ENCODE results near the gene GFRA4.

The GFRA4 gene

GRCh38 chr20:3674447-3674846 is 11.2 kb upstream of the GFRA4 start:
- DNase-seq (ENCODE audit: low spot score), result no peak

DNA sequence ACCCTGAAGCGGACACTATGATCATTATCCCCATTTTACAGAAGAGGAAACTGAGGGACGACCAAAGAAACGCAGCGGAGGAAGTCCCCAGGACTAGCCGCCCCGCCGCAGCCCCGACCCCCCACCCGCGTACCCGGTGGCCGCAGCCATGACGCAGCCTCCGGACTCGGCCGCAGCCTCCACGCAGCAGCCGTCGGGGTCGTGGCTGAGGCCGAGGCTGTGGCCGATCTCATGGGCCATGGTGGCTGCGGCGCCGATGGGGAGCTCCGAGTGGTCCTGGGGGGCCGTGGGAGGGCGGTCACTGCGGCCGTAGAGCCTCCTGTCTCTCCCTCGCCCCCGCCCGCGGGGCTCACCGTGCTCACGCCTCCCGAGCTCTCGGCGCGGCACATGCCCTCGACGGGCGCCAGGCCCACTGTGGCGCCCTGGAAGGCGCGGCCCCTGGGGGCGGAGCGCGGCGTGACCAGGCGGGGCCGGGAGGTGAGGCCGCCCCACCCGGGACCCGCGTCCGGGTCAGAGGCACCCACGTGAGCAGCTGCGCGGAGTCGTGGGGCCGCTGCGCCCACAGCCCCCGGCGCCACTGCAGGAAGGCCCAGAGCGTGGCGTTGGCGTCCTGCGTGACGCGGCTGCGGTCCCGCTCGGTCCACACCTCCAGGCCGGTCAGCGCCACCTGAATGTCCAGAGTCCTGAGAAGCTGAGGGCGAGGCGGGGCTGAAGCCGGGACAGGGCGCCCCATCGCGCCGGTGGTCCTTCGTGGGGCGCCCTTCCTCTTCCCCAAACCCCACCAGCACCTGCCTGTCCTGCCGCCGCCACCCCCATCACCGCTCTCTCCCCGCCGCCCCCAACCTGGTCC is 10.2 kb upstream of the GFRA4 start:
- no peak for DNase-seq (ENCODE audit: low spot score)

DNA sequence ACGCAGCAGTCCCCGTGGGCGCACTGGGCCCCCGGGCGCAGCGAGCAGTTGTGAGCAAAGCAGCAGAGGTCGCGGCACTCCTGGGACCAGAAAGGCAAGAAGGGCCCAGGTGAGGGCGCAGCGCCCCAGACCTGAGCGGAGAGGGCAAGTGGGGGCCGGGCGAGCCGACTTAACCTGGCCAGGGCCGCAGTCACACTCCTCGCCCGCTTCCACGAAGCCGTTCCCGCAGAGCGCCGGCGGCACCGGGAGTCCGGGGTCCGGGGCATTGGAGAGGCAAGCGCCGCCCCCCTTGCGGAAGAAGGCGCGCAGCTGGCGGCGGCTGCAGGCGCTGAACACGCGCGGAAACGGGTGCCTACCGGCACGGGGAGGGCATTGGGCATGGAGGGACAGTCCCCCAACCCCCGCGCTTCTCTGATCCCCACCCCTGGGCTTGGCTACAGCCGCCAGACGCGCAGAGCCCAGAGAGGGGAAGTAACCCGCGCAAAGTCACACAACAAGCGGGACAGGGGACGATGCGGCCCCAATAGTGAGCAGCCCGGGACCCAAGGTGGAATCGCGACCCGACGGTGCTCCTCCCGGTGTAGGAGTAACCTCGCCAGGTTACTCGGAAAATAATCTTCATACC is 9.5 kb upstream of the GFRA4 start:
- no peak for DNase-seq (ENCODE audit: low spot score)

GRCh38 chr20:3671986-3672546 is 8.9 kb upstream of the GFRA4 start:
- DNase-seq (ENCODE audit: low spot score), result no peak

DNA sequence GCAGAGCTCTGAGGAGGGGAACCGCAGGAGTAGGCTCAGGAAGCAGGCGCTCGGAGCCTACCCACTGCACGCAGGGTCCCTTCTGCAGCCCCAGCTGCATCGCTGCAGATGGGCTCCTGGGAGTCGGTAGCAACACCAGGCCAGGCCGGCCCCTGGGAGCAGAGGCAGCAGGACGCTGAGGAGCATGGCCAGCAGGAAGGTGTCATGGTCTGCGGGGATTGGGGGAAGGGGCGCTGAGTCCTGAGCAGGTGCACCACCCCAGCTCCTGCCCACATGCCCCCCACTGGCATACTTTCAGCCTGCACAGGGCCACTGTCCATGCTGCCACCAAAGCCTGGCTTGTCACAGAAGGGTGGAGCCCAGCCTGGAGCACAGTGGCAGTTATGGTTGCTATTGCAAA is 7.7 kb upstream of the GFRA4 start:
- DNase-seq (ENCODE audit: low spot score), result no peak

DNA sequence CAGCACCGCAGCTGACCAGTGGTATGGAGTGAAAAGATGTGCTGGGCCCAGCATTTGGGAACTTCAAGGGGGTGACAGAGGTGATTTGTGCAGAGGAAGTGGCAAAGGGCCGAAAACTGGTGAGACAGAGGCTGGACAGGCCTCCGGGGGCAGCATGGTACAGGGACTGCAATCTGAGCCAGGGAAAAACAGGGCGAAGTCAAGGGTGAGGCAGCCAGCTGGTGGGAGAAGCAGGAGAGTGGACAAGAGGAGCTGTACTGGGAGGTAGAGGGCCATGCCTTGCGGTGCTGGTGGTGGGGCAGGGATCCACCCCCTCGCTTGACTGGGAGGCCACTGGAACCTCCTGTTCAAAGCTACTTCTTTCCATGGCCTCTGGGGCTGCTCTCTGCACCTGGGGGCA is 7.3 kb upstream of the GFRA4 start:
- DNase-seq (ENCODE audit: low spot score), result peak; percentile 48

DNA sequence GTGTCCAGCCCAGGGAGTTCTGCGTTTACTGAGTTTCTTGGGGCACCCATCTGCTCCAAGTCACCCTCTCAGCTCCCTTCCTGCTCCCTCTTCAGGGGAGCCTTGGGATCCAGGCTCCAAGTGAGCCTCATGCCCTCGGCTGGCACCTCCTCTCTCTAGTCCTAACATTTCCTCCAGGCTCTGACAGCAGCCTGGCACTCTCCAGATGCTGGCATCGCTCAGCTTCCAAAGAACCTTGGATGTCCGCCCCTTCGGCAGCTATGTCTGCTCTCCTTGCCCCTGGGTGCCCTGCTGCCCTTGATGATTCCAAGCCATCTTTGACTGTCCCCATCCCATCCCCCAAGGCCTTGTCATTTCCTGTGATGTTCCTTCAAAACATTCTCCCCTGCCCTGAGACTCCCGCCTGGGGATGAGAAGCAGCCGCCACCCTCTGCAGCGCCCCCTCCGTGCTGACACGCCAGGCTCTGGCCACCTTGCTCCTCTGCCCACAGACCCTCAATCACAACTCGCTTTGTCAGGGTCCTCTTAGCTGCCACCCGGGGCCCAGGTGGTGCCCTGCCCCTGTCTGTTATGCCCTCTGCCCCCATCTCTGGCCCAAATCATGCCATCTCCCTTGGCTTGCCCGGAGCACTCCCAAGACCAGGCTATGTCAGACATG is 6.6 kb upstream of the GFRA4 start:
- DNase-seq (ENCODE audit: low spot score), result no peak

DNA sequence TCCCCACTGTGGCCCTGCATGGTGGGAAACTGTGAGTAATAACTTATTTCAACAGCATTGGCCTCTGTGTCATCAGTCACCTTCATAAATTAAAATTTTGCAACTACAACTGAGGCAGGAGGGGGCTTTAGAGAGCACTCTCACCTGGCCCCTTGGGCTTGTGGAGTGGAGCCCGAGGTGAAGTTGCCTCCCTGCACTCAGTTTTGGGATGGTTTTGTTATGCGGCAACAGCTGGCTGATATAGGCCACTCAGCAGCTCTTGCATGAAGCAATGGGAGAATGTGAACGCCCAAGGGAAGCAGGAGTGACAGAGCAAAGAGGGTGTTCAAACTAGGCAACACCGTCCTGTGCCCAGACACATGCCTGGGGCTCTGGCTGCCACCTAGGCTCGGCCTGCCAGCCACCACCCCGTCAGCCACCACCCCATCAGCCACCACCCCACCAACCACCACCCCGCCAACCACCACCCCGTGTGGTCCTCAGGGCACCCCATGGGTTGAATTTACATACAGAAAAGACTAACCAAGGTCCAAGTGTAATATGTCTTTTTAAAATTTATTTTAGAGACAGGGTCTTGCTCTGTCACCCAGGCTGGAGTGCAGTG is 4.3 kb upstream of the GFRA4 start:
- DNase-seq (ENCODE audit: low spot score), result no peak

DNA sequence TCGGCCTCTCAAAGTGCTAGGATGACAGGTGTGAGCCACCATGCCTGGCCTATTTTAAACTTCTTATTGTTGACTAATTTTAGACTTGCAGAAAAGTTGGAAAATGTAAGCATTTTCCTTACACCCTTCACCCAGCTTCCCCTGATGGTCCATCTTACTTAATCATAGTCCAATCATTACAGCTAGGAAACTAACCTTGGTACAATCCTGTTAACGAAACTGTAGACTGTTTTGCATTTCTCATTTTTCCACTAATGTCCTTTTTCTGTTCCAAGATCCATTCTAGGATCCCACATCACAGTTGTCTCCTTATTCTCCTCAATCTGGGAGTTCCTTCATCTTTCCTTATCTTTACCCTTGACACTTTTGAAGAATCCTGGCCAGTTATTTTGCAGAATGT is 659 bp upstream of the GFRA4 start:
- DNase-seq (ENCODE audit: low spot score), result no peak

DNA sequence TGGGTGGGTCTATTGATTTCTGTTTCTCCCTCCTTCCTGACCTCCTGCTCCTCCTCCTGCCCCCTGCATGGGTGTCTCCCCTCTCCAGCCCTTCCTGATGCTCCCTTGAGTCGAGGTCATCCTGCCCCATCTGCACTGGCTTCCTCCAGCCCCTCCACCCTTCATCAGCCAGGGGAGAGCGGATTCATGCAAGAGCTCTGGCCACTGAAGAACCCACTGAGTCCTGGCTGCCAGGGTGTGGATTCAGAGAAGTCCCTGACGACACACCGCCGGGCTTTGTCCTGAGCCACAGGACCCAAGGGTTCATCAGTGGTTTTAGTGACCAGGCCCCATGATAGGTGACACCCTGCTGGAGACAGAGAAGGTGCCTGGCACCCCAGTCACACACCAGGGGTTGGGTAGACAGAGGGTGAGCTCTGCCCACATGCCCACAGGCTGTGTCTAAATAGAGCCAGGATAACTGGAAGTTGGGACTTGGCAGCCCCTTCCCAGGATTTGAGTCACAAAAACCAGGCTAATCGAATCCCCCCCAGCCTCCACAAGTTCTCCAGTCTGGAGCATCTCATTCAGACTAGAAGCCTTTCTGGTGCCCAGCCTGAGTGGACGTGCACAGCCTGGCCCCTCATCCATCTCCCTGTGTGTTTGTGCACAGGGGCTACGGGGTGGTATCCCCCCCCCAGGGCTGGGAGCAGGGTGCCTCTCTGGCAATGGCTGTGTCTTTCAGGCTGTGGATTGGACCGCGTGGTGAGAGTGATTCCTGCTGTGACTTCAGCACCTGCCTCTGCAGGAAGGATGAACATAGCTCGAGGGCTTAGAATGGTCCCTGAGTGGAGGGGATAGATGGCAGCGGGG is 1.2 kb downstream of the GFRA4 start:
- no peak for DNase-seq (ENCODE audit: low spot score)

DNA sequence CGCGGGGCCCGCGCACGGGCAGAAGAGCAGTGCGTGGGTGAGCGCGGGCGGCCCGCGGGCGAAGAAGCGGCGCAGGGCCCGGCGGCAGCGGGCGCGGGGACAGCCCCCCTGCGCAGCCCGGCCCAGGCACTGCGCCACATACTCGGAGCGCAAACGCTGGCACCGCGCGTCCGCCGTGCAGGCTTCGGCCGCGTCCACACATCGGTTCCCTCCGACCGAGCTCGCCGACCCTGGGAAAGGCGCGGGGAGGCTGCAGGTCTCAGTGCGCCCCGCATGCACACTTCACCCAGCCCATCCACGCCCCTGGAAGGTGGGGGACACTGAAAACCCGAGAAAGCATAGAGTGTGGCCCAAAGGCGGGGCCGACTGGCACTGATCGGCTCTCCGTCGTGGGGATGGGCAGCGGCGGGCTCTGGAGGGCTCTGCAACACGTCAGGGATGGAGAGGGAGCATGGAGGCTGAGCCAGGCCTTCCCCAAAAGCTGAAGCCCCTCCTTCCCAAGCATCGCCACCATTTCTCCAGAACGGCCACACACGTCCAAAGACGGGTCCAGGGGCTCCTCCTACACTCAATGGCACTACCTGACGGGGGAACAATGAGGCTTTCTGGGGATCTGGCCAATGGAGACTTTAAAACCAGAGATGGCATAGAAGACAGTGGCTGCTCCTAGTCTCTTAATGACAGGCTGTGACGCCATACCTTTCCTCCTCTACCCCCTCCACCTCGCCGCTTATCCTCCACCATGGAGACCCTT is 2.0 kb downstream of the GFRA4 start:
- DNase-seq (ENCODE audit: low spot score), result no peak

DNA sequence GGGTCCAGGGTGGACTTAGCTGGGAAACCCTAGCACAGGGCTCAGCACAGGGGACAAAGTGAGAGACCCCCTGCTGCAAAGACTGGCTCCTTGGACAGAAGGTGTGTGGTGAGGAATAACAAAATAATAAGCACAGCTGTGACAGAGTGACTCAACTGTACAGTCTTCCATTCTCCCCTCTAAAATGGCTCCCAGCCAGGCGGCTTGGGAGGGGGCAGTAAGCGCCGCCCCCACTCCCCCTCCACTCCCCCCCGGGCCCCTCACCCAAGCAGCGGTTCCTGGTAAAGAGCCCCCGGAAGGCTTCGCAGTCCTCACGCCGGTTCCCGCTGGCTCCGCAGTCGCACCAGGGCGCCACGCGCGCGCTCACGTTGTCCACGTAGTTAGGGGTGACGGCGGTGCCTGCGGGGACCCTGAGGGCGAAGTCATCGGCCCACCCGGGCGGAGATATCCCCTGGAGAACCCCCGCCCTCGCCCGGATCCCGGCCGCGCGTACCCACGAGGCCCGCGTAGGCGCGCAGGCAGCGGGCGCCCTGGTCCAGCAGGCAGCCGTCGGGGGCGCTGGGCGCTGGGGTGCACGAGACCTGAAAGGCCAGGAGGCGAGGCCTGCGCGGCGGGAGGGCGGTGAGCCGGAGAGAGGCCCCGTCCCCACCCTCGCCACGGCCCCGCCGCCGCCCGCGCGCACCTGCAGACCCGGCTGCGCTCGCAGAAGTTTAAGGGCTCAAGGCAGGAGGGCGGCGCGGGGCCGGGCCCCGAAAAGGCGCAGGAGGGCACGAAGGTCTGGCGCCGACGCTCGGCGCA is 2.7 kb downstream of the GFRA4 start:
- no peak for DNase-seq (ENCODE audit: low spot score)

GRCh38 chr20:3659492-3660261 is 3.5 kb downstream of the GFRA4 start:
- no peak for DNase-seq (ENCODE audit: low spot score)

- DNase-seq (ENCODE audit: low spot score), result no peak
Measured at GRCh38 chr20:3658716-3659491, 4.3 kb downstream of the GFRA4 start.

GRCh38 chr20:3658019-3658715 is 5.0 kb downstream of the GFRA4 start:
- no peak for DNase-seq (ENCODE audit: low spot score)

- DNase-seq (ENCODE audit: low spot score), result no peak
Measured at GRCh38 chr20:3655131-3655405, 8.1 kb downstream of the GFRA4 start.

GRCh38 chr20:3654326-3655130 is 8.7 kb downstream of the GFRA4 start:
- DNase-seq (ENCODE audit: low spot score), result no peak

Measured in hepatic stellate cell (primary cell).